Lower lobe of right lung (tissue), 2 donors: ENCODE data around the gene PDGFA. TPM values are rescaled to one million over a fixed set of nuclear protein-coding genes. Genes with fewer than 3 reads are reported as not detected.

Experiments used
- ATAC-seq, 2 donors: fragments of 200-7000 bp; cut with Tn5 transposase; one replicate each; pipeline ENCODE4 v1.9.1; 2020 to 2022; ENCODE audit warnings: mild to moderate bottlenecking in 2 of 2, moderate library complexity in 2 of 2
- DNase-seq: peaks from one replicate; pipeline ENCODE4 v3.0.0-alpha.2; 2020
- H3K27ac ChIP-seq: fragments of 200-600 bp; one replicate; pipeline ENCODE4 v1.8.0; 2022
- H3K27me3 ChIP-seq: fragments of 200-600 bp; one replicate; pipeline ENCODE4 v1.8.0; 2022; ENCODE audit warnings: low read depth
- H3K36me3 ChIP-seq: fragments of 200-600 bp; one replicate; pipeline ENCODE4 v1.8.0; 2022; ENCODE audit warnings: mild to moderate bottlenecking
- H3K4me1 ChIP-seq: fragments of 200-600 bp; one replicate; pipeline ENCODE4 v1.8.0; 2022
- H3K4me3 ChIP-seq: fragments of 200-600 bp; one replicate; pipeline ENCODE4 v1.8.0; 2022; ENCODE audit warnings: mild to moderate bottlenecking
- H3K9me3 ChIP-seq: fragments of 200-600 bp; one replicate; pipeline ENCODE4 v1.8.0; 2022
- intact Hi-C: fragments of 100-400 bp; cut with DNase I; formaldehyde crosslinking; loops from one replicate; pipeline ENCODE4 v1.11.0; 2022
- total RNA-seq: library from RNA; stranded (reverse); fragmentation: NEBNext Ultra II Directional; extraction: Animal tissue kit (Norgen Biotek cat#: 25700); gene quantifications from one replicate; pipeline ENCODE4 v1.2.1, GENCODE V29; 2021
- TF ChIP-seq, protein P1 (sequence below): fragments of 200-600 bp; IDR thresholded peaks from one replicate; pipeline ENCODE4 v1.8.0; 2022; ENCODE audit warnings: antibody characterized with exemption, mild to moderate bottlenecking
- donor health status: DM: no; HTN: yes; CAD: no; lungs with severe emphysema.

The PDGFA gene
- total RNA-seq, 1 donor from 2014 or later = 27.1 TPM

DNA sequence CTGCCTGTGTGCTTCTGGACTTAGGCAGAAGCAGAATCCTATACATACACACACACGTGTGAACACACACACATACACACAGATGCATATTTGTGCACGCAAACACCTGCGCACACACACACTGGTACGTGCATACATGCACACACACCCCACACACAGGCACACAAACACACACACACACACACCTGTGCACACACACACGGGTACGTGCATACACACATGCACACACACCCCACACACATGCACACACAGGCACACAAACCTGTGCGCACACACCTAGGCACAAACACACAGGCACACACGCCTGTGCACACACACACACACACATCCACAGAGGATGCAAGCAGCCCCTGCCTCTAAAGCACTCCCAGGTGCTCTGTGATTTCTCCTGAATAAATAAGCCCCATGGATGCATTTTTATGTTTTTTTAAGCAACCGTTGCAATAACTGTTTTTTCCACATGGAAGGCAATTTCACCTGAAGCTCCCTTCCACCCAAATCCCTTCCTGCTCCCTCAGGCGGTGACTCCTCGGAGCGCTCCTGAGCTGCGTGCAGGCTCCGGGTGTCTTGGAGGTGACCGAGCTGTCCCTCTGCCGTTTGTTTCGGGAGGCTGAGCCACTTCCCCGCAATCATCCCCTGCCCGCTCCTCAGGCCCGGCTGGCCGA, 41.5 kb upstream of the PDGFA start:
- H3K27me3 ChIP-seq = no peaks in the 10 kb centered on the region
- no peak overlapping the region for H3K4me3 ChIP-seq
- DNase-seq = no peak
- intact Hi-C loops = no loop called here
- no peak for ATAC-seq
- H3K9me3 ChIP-seq = no peaks in the 10 kb centered on the region
- no peaks in the 10 kb centered on the region for H3K4me1 ChIP-seq
- no peaks in the 10 kb centered on the region for H3K36me3 ChIP-seq
- H3K27ac ChIP-seq = no peak overlapping the region
- TF ChIP-seq, protein P1, sequence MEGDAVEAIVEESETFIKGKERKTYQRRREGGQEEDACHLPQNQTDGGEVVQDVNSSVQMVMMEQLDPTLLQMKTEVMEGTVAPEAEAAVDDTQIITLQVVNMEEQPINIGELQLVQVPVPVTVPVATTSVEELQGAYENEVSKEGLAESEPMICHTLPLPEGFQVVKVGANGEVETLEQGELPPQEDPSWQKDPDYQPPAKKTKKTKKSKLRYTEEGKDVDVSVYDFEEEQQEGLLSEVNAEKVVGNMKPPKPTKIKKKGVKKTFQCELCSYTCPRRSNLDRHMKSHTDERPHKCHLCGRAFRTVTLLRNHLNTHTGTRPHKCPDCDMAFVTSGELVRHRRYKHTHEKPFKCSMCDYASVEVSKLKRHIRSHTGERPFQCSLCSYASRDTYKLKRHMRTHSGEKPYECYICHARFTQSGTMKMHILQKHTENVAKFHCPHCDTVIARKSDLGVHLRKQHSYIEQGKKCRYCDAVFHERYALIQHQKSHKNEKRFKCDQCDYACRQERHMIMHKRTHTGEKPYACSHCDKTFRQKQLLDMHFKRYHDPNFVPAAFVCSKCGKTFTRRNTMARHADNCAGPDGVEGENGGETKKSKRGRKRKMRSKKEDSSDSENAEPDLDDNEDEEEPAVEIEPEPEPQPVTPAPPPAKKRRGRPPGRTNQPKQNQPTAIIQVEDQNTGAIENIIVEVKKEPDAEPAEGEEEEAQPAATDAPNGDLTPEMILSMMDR = no peak

DNA sequence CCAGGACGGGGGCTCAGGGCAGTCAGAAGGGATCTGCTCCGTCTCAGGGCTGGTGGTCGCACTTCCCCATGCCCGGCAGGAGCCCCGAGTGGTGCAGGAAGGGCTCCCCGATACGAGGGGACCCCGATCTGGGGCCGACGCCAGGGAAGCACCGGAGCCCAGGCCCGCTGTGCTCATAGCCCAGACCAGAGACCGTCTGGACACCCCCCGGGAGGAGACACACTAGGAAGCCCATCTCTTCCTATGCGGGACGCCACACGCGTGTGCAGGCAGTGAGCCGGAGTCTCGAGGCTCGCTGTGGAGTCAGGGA, 39.7 kb upstream of the PDGFA start:
- Histone ChIP-seq H3K9me3 (no peaks in the 10 kb centered on the region), H3K4me1 (no peaks in the 10 kb centered on the region), H3K4me3 (no peak overlapping the region), H3K27ac (no peak overlapping the region), H3K36me3 (no peaks in the 10 kb centered on the region), H3K27me3 (no peaks in the 10 kb centered on the region)
- TF ChIP-seq, protein P1 = no peak
- no peak for ATAC-seq
- no peak for DNase-seq
- intact Hi-C loops = no loop called here

GRCh38 chr7:557558-557881, 37.9 kb upstream of the PDGFA start:
- DNase-seq = no peak
- Histone ChIP-seq H3K27ac (no peak overlapping the region), H3K9me3 (no peaks in the 10 kb centered on the region), H3K4me3 (no peak overlapping the region), H3K36me3 (no peaks in the 10 kb centered on the region), H3K27me3 (no peaks in the 10 kb centered on the region), H3K4me1 (no peaks in the 10 kb centered on the region)
- TF ChIP-seq, protein P1 = no peak
- intact Hi-C loops = no loop called here
- ATAC-seq = no peak

- intact Hi-C loops = no loop called here
- no peaks in the 10 kb centered on the region for H3K4me1 ChIP-seq
- no peak for DNase-seq
- H3K4me3 ChIP-seq = no peak overlapping the region
- no peak overlapping the region for H3K27ac ChIP-seq
- no peak for ATAC-seq
- TF ChIP-seq, protein P1 = no peak
- no peaks in the 10 kb centered on the region for H3K27me3 ChIP-seq
- H3K9me3 ChIP-seq = no peaks in the 10 kb centered on the region
- no peaks in the 10 kb centered on the region for H3K36me3 ChIP-seq
These were observed 37.4 kb upstream of the PDGFA start for GRCh38 chr7:556837-557557.

DNA sequence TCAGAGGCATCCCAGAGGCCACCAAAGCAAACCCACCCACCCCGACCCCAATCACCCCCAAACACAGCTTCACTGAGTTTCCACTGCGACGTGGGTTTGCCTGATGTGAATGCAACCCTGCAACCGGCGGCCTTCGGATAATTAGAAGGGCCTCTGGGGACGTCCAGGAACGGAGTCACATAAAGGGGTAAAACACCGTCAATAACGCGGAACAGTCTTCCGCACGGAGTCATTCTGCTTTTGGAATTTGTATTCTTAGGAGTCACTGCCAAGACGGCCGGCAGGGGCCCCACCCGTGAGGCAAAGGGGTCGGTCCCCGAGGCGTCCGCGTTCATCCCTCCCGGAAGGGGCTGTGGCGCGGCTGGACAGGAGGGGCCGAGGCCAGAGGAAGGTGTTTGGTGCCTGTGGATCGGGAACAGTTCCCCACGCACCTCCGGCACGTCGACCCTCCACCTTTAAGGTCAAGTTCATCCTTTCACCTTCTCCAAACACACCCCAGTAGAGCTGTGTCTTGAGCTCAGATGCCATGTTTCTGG, 36.7 kb upstream of the PDGFA start:
- intact Hi-C loops = no loop called here
- Histone ChIP-seq H3K27ac (no peak overlapping the region), H3K9me3 (no peaks in the 10 kb centered on the region), H3K4me1 (no peaks in the 10 kb centered on the region), H3K27me3 (no peaks in the 10 kb centered on the region), H3K36me3 (no peaks in the 10 kb centered on the region), H3K4me3 (no peak overlapping the region)
- TF ChIP-seq, protein P1 = no peak
- ATAC-seq (no peak), DNase-seq (no peak)
